ENCODE measurements around the gene RPS4Y1.
"Not testable (repeated sequence)": the region's sequence is repeated elsewhere in the genome, so short reads cannot be mapped to it uniquely, and the experiment has no call there.

Gene RPS4Y1

GRCh38 chrY:2857068-2857467 is 15.7 kb downstream of the RPS4Y1 start:
- TF ChIP-seq CTCF (IDR thresholded peaks at IDR 0.05; ENCODE audit: extremely low read depth, missing control alignments): no peak
- no peak for DNase-seq (ENCODE audit: low spot score)

- no peak for TF ChIP-seq CTCF (IDR thresholded peaks at IDR 0.05; ENCODE audit: extremely low read depth, missing control alignments)
- no peak for DNase-seq (ENCODE audit: low spot score)
Observed at GRCh38 chrY:2857686-2858085, 16.3 kb downstream of the RPS4Y1 start.

GRCh38 chrY:2859782-2860181 is 18.4 kb downstream of the RPS4Y1 start:
- TF ChIP-seq CTCF (IDR thresholded peaks at IDR 0.05; ENCODE audit: extremely low read depth, missing control alignments): no peak
- DNase-seq (ENCODE audit: low spot score): no peak

- no peak for DNase-seq (ENCODE audit: low spot score)
- no peak for TF ChIP-seq CTCF (IDR thresholded peaks at IDR 0.05; ENCODE audit: extremely low read depth, missing control alignments)
Observed at GRCh38 chrY:2860511-2860910, 19.1 kb downstream of the RPS4Y1 start.

- DNase-seq (ENCODE audit: low spot score): no peak
- TF ChIP-seq CTCF (IDR thresholded peaks at IDR 0.05; ENCODE audit: extremely low read depth, missing control alignments): no peak
Observed at GRCh38 chrY:2866581-2866980, 25.2 kb downstream of the RPS4Y1 start.

- DNase-seq (ENCODE audit: low spot score): no peak
- TF ChIP-seq CTCF (IDR thresholded peaks at IDR 0.05; ENCODE audit: extremely low read depth, missing control alignments): no peak
Observed at GRCh38 chrY:2867469-2867868, 26.1 kb downstream of the RPS4Y1 start.

GRCh38 chrY:2868035-2868607 is 26.7 kb downstream of the RPS4Y1 start:
- TF ChIP-seq CTCF (IDR thresholded peaks at IDR 0.05; ENCODE audit: extremely low read depth, missing control alignments): no peak
- DNase-seq (ENCODE audit: low spot score): no peak

GRCh38 chrY:2872234-2872633 is 30.8 kb downstream of the RPS4Y1 start:
- DNase-seq (ENCODE audit: low spot score): not testable (repeated sequence)

Data from GM20000 (cell line).